B cell (primary cell): ENCODE data around the gene TTC28. TPM values are rescaled to one million over a fixed set of nuclear protein-coding genes. Genes with fewer than 3 reads are reported as not detected.

Experiments used
- ATAC-seq: fragments of 200-7000 bp; cut with Tn5 transposase; one replicate; pipeline ENCODE4 v1.10.0; 2021; ENCODE audit warnings: low read depth, mild to moderate bottlenecking, moderate number of reproducible peaks, moderate library complexity
- CTCF ChIA-PET: fragments of 350-600 bp; sonication (Branson Sonifier 250); formaldehyde crosslinking; loops from one replicate; lab custom pipeline; 2021; ENCODE audit warnings: antibody characterized with exemption, inconsistent platforms; lab: Charles Lee
- POLR2A ChIA-PET: fragments of 350-600 bp; sonication (Branson Sonifier 250); formaldehyde crosslinking; loops from one replicate; lab custom pipeline; 2021; ENCODE audit warnings: antibody characterized with exemption; lab: Charles Lee
- DNase-seq: peaks from one replicate; pipeline ENCODE4 v3.0.0; 2013
- H2AFZ ChIP-seq: 2 replicates; pipeline ENCODE4 v1.6.1; 2012; ENCODE audit warnings: mild to moderate bottlenecking, low read depth, low read length; ENCODE audit not compliant: insufficient read depth, poor library complexity, severe bottlenecking
- H3K27ac ChIP-seq, 2 donors: 1 replicate in 1 of 2; 2 replicates in 1 of 2; pipeline ENCODE4 v1.5.1; 2012 to 2013; ENCODE audit warnings: low read length in 2 of 2, mild to moderate bottlenecking in 2 of 2, moderate library complexity in 1 of 2
- H3K27me3 ChIP-seq, 4 experiments: fragments of 200-600 bp in 1 of 4; sonication (generic) in 1 of 4; replicated peaks in 1 of 4; 1 replicate in 2 of 4; 2 replicates in 2 of 4; pipeline versions ENCODE4 v1.6.1 to v1.7.0; 2013 to 2016; ENCODE audit warnings: low read length in 3 of 4, mild to moderate bottlenecking in 2 of 4, mixed read lengths in 1 of 4, moderate library complexity in 1 of 4; ENCODE audit not compliant: insufficient read depth in 4 of 4, control insufficient read depth in 3 of 4; ENCODE audit errors: control extremely low read depth in 1 of 4
- H3K36me3 ChIP-seq, 2 experiments: replicated peaks in 1 of 2; 1 replicate in 1 of 2; 2 replicates in 1 of 2; pipeline versions ENCODE4 v1.6.1 to v1.7.1; 2013; ENCODE audit warnings: low read length in 1 of 2; ENCODE audit not compliant: insufficient read depth in 2 of 2, control insufficient read depth in 1 of 2; ENCODE audit errors: control extremely low read depth in 1 of 2, extremely low read depth in 1 of 2
- H3K4me1 ChIP-seq, 2 donors: fragments of 200-600 bp in 1 of 2; sonication (generic) in 1 of 2; 1 replicate in 1 of 2; 2 replicates in 1 of 2; pipeline versions ENCODE4 v1.5.1 to v1.6.1; 2013 to 2017; ENCODE audit warnings: low read length in 2 of 2; ENCODE audit not compliant: control insufficient read depth in 2 of 2, insufficient read depth in 2 of 2
- H3K4me2 ChIP-seq: replicated peaks from 2 replicates; pipeline ENCODE3; 2012; ENCODE audit warnings: mild to moderate bottlenecking, low read depth, low read length; ENCODE audit not compliant: poor library complexity, severe bottlenecking
- H3K4me3 ChIP-seq, 5 experiments: fragments of 200-600 bp in 1 of 5; sonication (generic) in 1 of 5; 1 replicate in 3 of 5; 2 replicates in 2 of 5; pipeline versions ENCODE4 v1.5.1 to v1.7.0; 2011 to 2016; ENCODE audit warnings: low read length in 4 of 5, mild to moderate bottlenecking in 4 of 5, low read depth in 2 of 5, control low read depth in 1 of 5, moderate library complexity in 1 of 5; ENCODE audit not compliant: insufficient read depth in 1 of 5; ENCODE audit errors: control extremely low read depth in 1 of 5, extremely low read depth in 1 of 5
- H3K79me2 ChIP-seq: fragments of 200-600 bp; sonication (generic); one replicate; pipeline ENCODE4 v1.6.0; 2016; ENCODE audit warnings: low read length; ENCODE audit not compliant: control insufficient read depth, insufficient read depth
- H3K9ac ChIP-seq: fragments of 200-600 bp; sonication (generic); 2 replicates; pipeline ENCODE4 v1.6.1; 2017; ENCODE audit warnings: mild to moderate bottlenecking, low read length, moderate library complexity
- H3K9me3 ChIP-seq, 3 donors: one replicate each; pipeline versions ENCODE4 v1.6.1 to v1.7.1; 2013; ENCODE audit warnings: low read length in 2 of 3; ENCODE audit not compliant: control insufficient read depth in 2 of 3, insufficient read depth in 1 of 3; ENCODE audit errors: control extremely low read depth in 1 of 3
- H4K20me1 ChIP-seq: 2 replicates; pipeline ENCODE4 v1.6.0; 2012; ENCODE audit warnings: mild to moderate bottlenecking, low read length; ENCODE audit not compliant: insufficient read depth, control insufficient read depth, poor library complexity, severe bottlenecking
- H3K27ac Mint-ChIP-seq: one replicate; pipeline ENCODE4 v1.8.0; 2021; ENCODE audit warnings: mixed read lengths
- H3K27me3 Mint-ChIP-seq: one replicate; pipeline ENCODE4 v1.8.0; 2021; ENCODE audit warnings: mixed read lengths
- H3K4me1 Mint-ChIP-seq: one replicate; pipeline ENCODE4 v1.8.0; 2021; ENCODE audit warnings: mixed read lengths
- H3K4me3 Mint-ChIP-seq: one replicate; pipeline ENCODE4 v1.8.0; 2021; ENCODE audit warnings: mixed read lengths
- H3K9me3 Mint-ChIP-seq: one replicate; pipeline ENCODE4 v1.8.0; 2022; ENCODE audit warnings: mixed read lengths; ENCODE audit not compliant: insufficient read depth
- CTCF ChIP-seq: fragments of 200-600 bp; IDR thresholded peaks from one replicate; pipeline ENCODE4 v1.8.0; 2022; ENCODE audit warnings: antibody characterized with exemption, mild to moderate bottlenecking
- EZH2 ChIP-seq: IDR thresholded peaks from 2 replicates; pipeline ENCODE4 v1.6.1; 2012; ENCODE audit warnings: borderline replicate concordance, low read depth, mild to moderate bottlenecking, moderate library complexity, low read length; ENCODE audit not compliant: insufficient read depth, poor library complexity, severe bottlenecking
- WGBS: methylation state at CpG from one replicate; pipeline ENCODE4 v1.1.5; 2013; ENCODE audit warnings: missing lambda C conversion rate; ENCODE audit not compliant: insufficient coverage; 5-methylcytosine and 5-hydroxymethylcytosine counted together
- intact Hi-C: fragments of 100-400 bp; cut with micrococcal nuclease; formaldehyde crosslinking; loops from one replicate; pipeline ENCODE4 v1.10.0; 2022
- polyA plus RNA-seq: library from polyadenylated mRNA; depleted of rRNA; stranded (reverse); fragments of >200 nt; gene quantifications from 2 replicates; pipeline ENCODE4 v1.2.3, GENCODE V29; 2012
- total RNA-seq, 2 donors: library from RNA; stranded (reverse); fragments of 120-200 nt in 1 of 2; gene quantifications; 1 replicate in 1 of 2; 2 replicates in 1 of 2; pipeline versions ENCODE4 v1.2.3 to v1.2.4, GENCODE V29; 2013 to 2022

The TTC28 gene
- total and polyA plus RNA-seq, 2 donors (not counting 1 experiment from before 2014, with no cell fraction given), result 4.5 to 7.3 TPM

- H3K79me2 ChIP-seq, result no peaks in the 10 kb centered on the region
- ATAC-seq, result no peak
- H3K4me1 ChIP-seq, result no peaks in the 10 kb centered on the region
- POLR2A ChIA-PET, result no interaction called here
- intact Hi-C loops, result no loop called here
- H3K4me3 ChIP-seq, result no peak overlapping the region
- TF ChIP-seq EZH2, result no peak
- TF ChIP-seq CTCF, result no peak
- no peaks in the 10 kb centered on the region for H3K9me3 ChIP-seq
- H3K4me2 ChIP-seq, result no peak overlapping the region
- peaks cover 6% of the 10 kb centered on the region for H3K9me3 Mint-ChIP-seq
- no peak overlapping the region for H3K9ac ChIP-seq
- H3K27ac Mint-ChIP-seq, result no peak overlapping the region
- CTCF ChIA-PET, result no interaction called here
- no peak for DNase-seq
- no peak overlapping the region for H3K27ac ChIP-seq
- H2AFZ ChIP-seq, result no peak overlapping the region
- H4K20me1 ChIP-seq, result no peaks in the 10 kb centered on the region
- H3K4me1 Mint-ChIP-seq, result no peaks in the 10 kb centered on the region
- peaks cover 11% of the 10 kb centered on the region for H3K27me3 Mint-ChIP-seq
- WGBS, result no CpG with 5 or more reads among the region's 1 CpG
- no peaks in the 10 kb centered on the region for H3K27me3 ChIP-seq
- H3K36me3 ChIP-seq, result no peaks in the 10 kb centered on the region
- no peak overlapping the region for H3K4me3 Mint-ChIP-seq
These were observed 473.7 kb downstream of the TTC28 start for GRCh38 chr22:28205926-28206325.

GRCh38 chr22:28204382-28204781 is 475.3 kb downstream of the TTC28 start:
- Histone ChIP-seq H3K4me2 (no peak overlapping the region), H4K20me1 (no peaks in the 10 kb centered on the region), H2AFZ (no peak overlapping the region), H3K9ac (no peak overlapping the region), H3K4me3 (no peak overlapping the region), H3K4me1 (no peaks in the 10 kb centered on the region), H3K27ac (no peak overlapping the region), H3K79me2 (no peaks in the 10 kb centered on the region), H3K36me3 (no peaks in the 10 kb centered on the region), H3K9me3 (no peaks in the 10 kb centered on the region), H3K27me3 (no peaks in the 10 kb centered on the region)
- Mint-ChIP-seq H3K9me3 (no peaks in the 10 kb centered on the region), H3K4me1 (no peaks in the 10 kb centered on the region), H3K4me3 (no peak overlapping the region), H3K27me3 (peaks cover 5% of the 10 kb centered on the region), H3K27ac (no peak overlapping the region)
- POLR2A ChIA-PET, result no interaction called here
- TF ChIP-seq CTCF (no peak), EZH2 (no peak)
- no peak for DNase-seq
- CTCF ChIA-PET, result no interaction called here
- no peak for ATAC-seq
- intact Hi-C loops, result no loop called here
- WGBS, result 100% methylated on average over 1 of the region's 1 CpG
